Measurements from ENCODE around the gene TRIO.

TRIO gene

DNA sequence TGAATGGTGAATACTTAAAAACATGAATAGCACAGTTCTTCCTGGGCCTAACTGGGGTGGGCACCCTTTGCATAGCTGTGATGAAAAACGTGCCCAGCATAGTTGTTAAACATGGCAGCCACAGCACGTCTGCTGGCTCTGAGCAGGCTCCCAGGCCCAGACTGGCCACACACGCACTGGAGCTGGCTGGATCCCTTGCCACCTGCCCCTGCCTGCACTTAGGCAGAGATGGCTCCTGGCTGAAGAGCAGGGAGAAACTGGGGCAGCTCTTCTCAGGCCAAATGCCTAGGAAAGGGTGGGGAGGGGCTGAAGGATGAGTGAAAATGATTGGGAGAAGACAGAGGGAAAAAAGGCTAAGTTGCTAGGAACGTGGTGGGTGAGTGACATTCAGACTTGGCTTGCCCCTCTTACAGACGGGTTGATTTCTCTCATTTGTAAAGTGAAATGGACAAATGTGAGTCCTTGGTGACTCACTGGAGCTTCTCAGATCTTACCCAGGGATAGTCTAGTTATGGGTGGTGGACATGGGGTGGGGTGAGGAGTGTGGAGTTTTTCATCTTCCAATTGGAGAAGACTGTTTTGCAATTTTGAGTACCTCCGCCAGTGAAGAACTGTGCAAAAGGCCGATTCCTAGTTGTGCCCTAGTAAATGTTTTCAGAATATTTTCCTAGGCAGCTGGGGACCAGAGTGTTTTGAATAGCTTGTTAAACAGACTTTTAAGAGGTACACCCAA lies 42.4 kb downstream of the TRIO start:
- TF ChIP-seq CTCF (conservative IDR thresholded peaks at IDR 0.05; ENCODE audit: low read depth), result no peak
- DNase-seq (ENCODE audit: low spot score), result peak; percentile 81
- ChIA-PET POLR2A (ENCODE audit: low non-redundant PET) (interaction anchor here (0.8 kb wide), 1 partner anchor 79 kb away, joined by 3 read pairs; no protein-coding TSS in a partner anchor), CTCF (interaction anchor here (0.6 kb wide), 1 partner anchor 31 kb away, joined by 3 read pairs; no protein-coding TSS in a partner anchor)
- peak overlapping the region; percentile 96 for H3K27ac ChIP-seq

- ChIA-PET POLR2A (ENCODE audit: low non-redundant PET) (interaction anchor here (0.8 kb wide), 1 partner anchor 78 kb away, joined by 3 read pairs; no protein-coding TSS in a partner anchor), CTCF (no interaction called here)
- peak overlapping the region; percentile 96 for H3K27ac ChIP-seq
- DNase-seq (ENCODE audit: low spot score), result peak; percentile 69
- no peak for TF ChIP-seq CTCF (conservative IDR thresholded peaks at IDR 0.05; ENCODE audit: low read depth)
Measured at GRCh38 chr5:14186059-14186830, 43.1 kb downstream of the TRIO start.

GRCh38 chr5:14187157-14187556 lies 44.0 kb downstream of the TRIO start:
- no peak for DNase-seq (ENCODE audit: low spot score)
- POLR2A ChIA-PET (ENCODE audit: low non-redundant PET), result no interaction called here
- CTCF ChIA-PET, result no interaction called here
- no peak for TF ChIP-seq CTCF (conservative IDR thresholded peaks at IDR 0.05; ENCODE audit: low read depth)
- H3K27ac ChIP-seq, result no peak overlapping the region

- H3K27ac ChIP-seq, result no peak overlapping the region
- CTCF ChIA-PET, result no interaction called here
- TF ChIP-seq CTCF (conservative IDR thresholded peaks at IDR 0.05; ENCODE audit: low read depth), result no peak
- DNase-seq (ENCODE audit: low spot score), result no peak
- POLR2A ChIA-PET (ENCODE audit: low non-redundant PET), result no interaction called here
Measured at GRCh38 chr5:14187660-14188059, 44.5 kb downstream of the TRIO start.

DNA sequence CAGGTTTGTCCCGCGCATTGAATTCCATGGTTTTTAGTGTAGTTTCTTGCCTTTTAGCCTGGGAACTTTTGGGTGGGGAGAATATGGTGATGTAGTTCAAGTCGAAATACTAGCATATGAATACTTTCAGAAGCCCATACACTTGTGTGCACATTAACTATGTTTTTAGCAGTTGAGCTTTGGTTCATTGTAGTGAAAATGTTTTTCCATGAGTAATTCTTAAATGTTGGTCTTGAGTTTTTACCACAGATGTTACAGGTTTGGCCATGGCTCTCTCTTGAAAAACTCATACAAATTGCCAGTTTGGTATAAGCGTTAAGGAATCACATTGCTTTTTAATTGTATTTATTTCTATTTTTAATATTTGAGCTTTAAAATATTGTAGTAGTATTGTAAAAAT lies 45.6 kb downstream of the TRIO start:
- POLR2A ChIA-PET (ENCODE audit: low non-redundant PET), result no interaction called here
- DNase-seq (ENCODE audit: low spot score), result no peak
- H3K27ac ChIP-seq, result no peak overlapping the region
- TF ChIP-seq CTCF (conservative IDR thresholded peaks at IDR 0.05; ENCODE audit: low read depth), result no peak
- CTCF ChIA-PET, result interaction anchor here (0.6 kb wide), 3 partner anchors 18 to 826 kb away, joined by 3 read pairs; no protein-coding TSS in a partner anchor

- POLR2A ChIA-PET (ENCODE audit: low non-redundant PET), result no interaction called here
- CTCF ChIA-PET, result interaction anchor here (0.6 to 1.0 kb wide), 3 partner anchors 10 to 459 kb away, joined by 3 read pairs; no protein-coding TSS in a partner anchor
- peak overlapping the region; percentile 95 for H3K27ac ChIP-seq
- no peak for TF ChIP-seq CTCF (conservative IDR thresholded peaks at IDR 0.05; ENCODE audit: low read depth)
- DNase-seq (ENCODE audit: low spot score), result no peak
Measured at GRCh38 chr5:14189680-14190079, 46.5 kb downstream of the TRIO start.

All from RWPE1 (cell line).